Measurements from ENCODE around the gene KCTD13. TPM values are rescaled to one million over a fixed set of nuclear protein-coding genes. Genes with fewer than 3 reads are reported as not detected.

KCTD13 gene
- total RNA-seq, 1 experiment from 2014 or later, result 18.5 TPM

- TF ChIP-seq EMX1 (CRISPR knock-in tag; IDR thresholded peaks at IDR 0.05) (no peak), RORB (CRISPR knock-in tag; IDR thresholded peaks at IDR 0.05) (no peak), PRDM15 (CRISPR knock-in tag; IDR thresholded peaks at IDR 0.05) (no peak), CBFB (CRISPR knock-in tag; IDR thresholded peaks at IDR 0.05; ENCODE audit: low read depth) (no peak)
Measured at GRCh38 chr16:29959293-29959692, 33.3 kb upstream of the KCTD13 start (continued).

- no peak for ATAC-seq
- POLR2A ChIA-PET, result no interaction called here
- Mint-ChIP-seq H3K36me3 (no peaks in the 10 kb centered on the region), H3K27ac (no peak overlapping the region), H3K4me1 (peaks cover 13% of the 10 kb centered on the region), H3K4me3 (no peak overlapping the region), H3K9me3 (no peaks in the 10 kb centered on the region), H3K27me3 (ENCODE audit: low read depth) (peaks cover 12% of the 10 kb centered on the region)
- CTCF ChIA-PET, result interaction anchor here (0.7 to 1.1 kb wide), 2 partner anchors 15 to 129 kb away, joined by 3 read pairs; partner anchors contain the start of gene TAOK2
- TF ChIP-seq HMGA2 (CRISPR knock-in tag; IDR thresholded peaks at IDR 0.05), result no peak
- TF ChIP-seq RORB (CRISPR knock-in tag; IDR thresholded peaks at IDR 0.05), result no peak
- no peak for TF ChIP-seq ZMAT4 (CRISPR knock-in tag; IDR thresholded peaks at IDR 0.05)
- no peak for DNase-seq (ENCODE audit: low spot score)
Measured at GRCh38 chr16:29958756-29959155, 32.7 kb upstream of the KCTD13 start.

- CTCF ChIA-PET, result interaction anchor here (0.5 to 1.4 kb wide), 6 partner anchors 8 to 76 kb away, joined by 3 to 6 read pairs (median 4); partner anchors contain the start of gene SEZ6L2
- H3K27ac Mint-ChIP-seq, result no peak overlapping the region
- peak; percentile 28 for DNase-seq (ENCODE audit: low spot score)
- H3K4me3 Mint-ChIP-seq, result no peak overlapping the region
- POLR2A ChIA-PET, result no interaction called here
- peak; percentile 90 for ATAC-seq
- no peaks in the 10 kb centered on the region for H3K36me3 Mint-ChIP-seq
- peaks cover 10% of the 10 kb centered on the region for H3K4me1 Mint-ChIP-seq
- H3K9me3 Mint-ChIP-seq, result peaks cover 7% of the 10 kb centered on the region
- peaks cover 5% of the 10 kb centered on the region; the same call in 1 of the 2 replicates for H3K27me3 Mint-ChIP-seq (ENCODE audit: low read depth)
- TF ChIP-seq TCF7 (CRISPR knock-in tag; IDR thresholded peaks at IDR 0.05; ENCODE audit: low read depth) (no peak), ELF4 (CRISPR knock-in tag; IDR thresholded peaks at IDR 0.05; ENCODE audit: low read depth) (no peak), SMAD4 (CRISPR knock-in tag; IDR thresholded peaks at IDR 0.05) (no peak), KAT7 (CRISPR knock-in tag; IDR thresholded peaks at IDR 0.05; ENCODE audit: borderline replicate concordance) (no peak), ATF1 (CRISPR knock-in tag; IDR thresholded peaks at IDR 0.05) (no peak), NFYB (CRISPR knock-in tag; conservative IDR thresholded peaks at IDR 0.05; ENCODE audit: low read depth) (no peak), OVOL2 (CRISPR knock-in tag; IDR thresholded peaks at IDR 0.05; ENCODE audit: borderline replicate concordance) (no peak), CBFB (CRISPR knock-in tag; IDR thresholded peaks at IDR 0.05; ENCODE audit: low read depth) (no peak), USF1 (CRISPR knock-in tag; IDR thresholded peaks at IDR 0.05) (no peak), ZBTB43 (CRISPR knock-in tag; IDR thresholded peaks at IDR 0.05) (no peak), E2F4 (CRISPR knock-in tag; IDR thresholded peaks at IDR 0.05; ENCODE audit: borderline replicate concordance, low read depth) (no peak), MYBL2 (CRISPR knock-in tag; IDR thresholded peaks at IDR 0.05) (no peak), TP53 (CRISPR knock-in tag; IDR thresholded peaks at IDR 0.05) (no peak)
- TF ChIP-seq, protein P1, sequence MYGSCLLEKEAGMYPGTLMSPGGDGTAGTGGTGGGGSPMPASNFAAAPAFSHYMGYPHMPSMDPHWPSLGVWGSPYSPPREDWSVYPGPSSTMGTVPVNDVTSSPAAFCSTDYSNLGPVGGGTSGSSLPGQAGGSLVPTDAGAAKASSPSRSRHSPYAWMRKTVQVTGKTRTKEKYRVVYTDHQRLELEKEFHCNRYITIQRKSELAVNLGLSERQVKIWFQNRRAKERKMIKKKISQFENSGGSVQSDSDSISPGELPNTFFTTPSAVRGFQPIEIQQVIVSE (CRISPR knock-in tag; IDR thresholded peaks at IDR 0.05; ENCODE audit: borderline replicate concordance), result no peak
- TF ChIP-seq, protein P2, sequence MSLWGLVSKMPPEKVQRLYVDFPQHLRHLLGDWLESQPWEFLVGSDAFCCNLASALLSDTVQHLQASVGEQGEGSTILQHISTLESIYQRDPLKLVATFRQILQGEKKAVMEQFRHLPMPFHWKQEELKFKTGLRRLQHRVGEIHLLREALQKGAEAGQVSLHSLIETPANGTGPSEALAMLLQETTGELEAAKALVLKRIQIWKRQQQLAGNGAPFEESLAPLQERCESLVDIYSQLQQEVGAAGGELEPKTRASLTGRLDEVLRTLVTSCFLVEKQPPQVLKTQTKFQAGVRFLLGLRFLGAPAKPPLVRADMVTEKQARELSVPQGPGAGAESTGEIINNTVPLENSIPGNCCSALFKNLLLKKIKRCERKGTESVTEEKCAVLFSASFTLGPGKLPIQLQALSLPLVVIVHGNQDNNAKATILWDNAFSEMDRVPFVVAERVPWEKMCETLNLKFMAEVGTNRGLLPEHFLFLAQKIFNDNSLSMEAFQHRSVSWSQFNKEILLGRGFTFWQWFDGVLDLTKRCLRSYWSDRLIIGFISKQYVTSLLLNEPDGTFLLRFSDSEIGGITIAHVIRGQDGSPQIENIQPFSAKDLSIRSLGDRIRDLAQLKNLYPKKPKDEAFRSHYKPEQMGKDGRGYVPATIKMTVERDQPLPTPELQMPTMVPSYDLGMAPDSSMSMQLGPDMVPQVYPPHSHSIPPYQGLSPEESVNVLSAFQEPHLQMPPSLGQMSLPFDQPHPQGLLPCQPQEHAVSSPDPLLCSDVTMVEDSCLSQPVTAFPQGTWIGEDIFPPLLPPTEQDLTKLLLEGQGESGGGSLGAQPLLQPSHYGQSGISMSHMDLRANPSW (CRISPR knock-in tag; conservative IDR thresholded peaks at IDR 0.05; ENCODE audit: low read depth), result no peak
Measured at GRCh38 chr16:29951625-29952365, 25.8 kb upstream of the KCTD13 start.

Measured in WTC11 (cell line).